ENCODE data around the gene KIFC1.

The KIFC1 gene

GRCh38 chr6:33459226-33459625, 67.6 kb downstream of the KIFC1 start:
- Histone ChIP-seq H2AFZ (ENCODE audit: low read length) (no peak overlapping the region), H4K20me1 (ENCODE audit: insufficient read depth, low read length) (no peaks in the 10 kb centered on the region), H3K36me3 (ENCODE audit: insufficient read depth, low read length) (peaks cover 12% of the 10 kb centered on the region; the same call in 1 of the 2 replicates), H3K27me3 (ENCODE audit: insufficient read depth, low read length) (no peaks in the 10 kb centered on the region; the same call in 1 of the 2 replicates), H3K27ac (ENCODE audit: low read depth, low read length, poor library complexity, severe bottlenecking) (no peak overlapping the region), H3K4me2 (ENCODE audit: low read length) (no peak overlapping the region), H3K9me3 (ENCODE audit: low read length) (no peaks in the 10 kb centered on the region), H3K9me2 (ENCODE audit: low read depth, low read length) (no peaks in the 10 kb centered on the region), H3K4me3 (ENCODE audit: low read depth, low read length, poor library complexity, severe bottlenecking) (no peak overlapping the region), H3K79me2 (ENCODE audit: insufficient read depth, low read length) (no peaks in the 10 kb centered on the region), H3F3A (ENCODE audit: insufficient read depth, low read length) (no peaks in the 10 kb centered on the region), H3K4me1 (ENCODE audit: insufficient read depth, low read length, severe bottlenecking) (peaks cover 8% of the 10 kb centered on the region), H3K9ac (ENCODE audit: low read length) (no peak overlapping the region)
- TF ChIP-seq EZH2 (IDR thresholded peaks at IDR 0.05; ENCODE audit: borderline replicate concordance, low read length) (no peak), CTCF (IDR thresholded peaks at IDR 0.05; ENCODE audit: low read length) (no peak)
